Non-pigmented ciliary epithelial cell (primary cell): Measurements from ENCODE around the gene PRSS56.

Source experiments
- DNase-seq: peaks from one replicate; pipeline ENCODE4 v3.0.0-alpha.2; 2010; ENCODE audit warnings: low read depth

PRSS56 gene

GRCh38 chr2:232486558-232487384 lies 33.4 kb upstream of the PRSS56 start:
- no peak for DNase-seq

GRCh38 chr2:232487385-232488096 lies 32.6 kb upstream of the PRSS56 start, which contains the start of gene ECEL1:
Gene ECEL1 (minus strand): TSS chr2:232487834. CDS start chr2:232486653, 1,181 bp downstream.
- no peak for DNase-seq

GRCh38 chr2:232488097-232488711 lies 32.0 kb upstream of the PRSS56 start:
- DNase-seq, result no peak

- DNase-seq, result no peak
Observed at GRCh38 chr2:232488721-232489300, 31.4 kb upstream of the PRSS56 start.

- DNase-seq, result no peak
Observed at GRCh38 chr2:232489516-232490220, 30.5 kb upstream of the PRSS56 start.

- DNase-seq, result no peak
Observed at GRCh38 chr2:232490221-232491138, 29.7 kb upstream of the PRSS56 start.

- DNase-seq, result no peak
Observed at GRCh38 chr2:232491139-232491780, 28.9 kb upstream of the PRSS56 start.

- no peak for DNase-seq
Observed at GRCh38 chr2:232492236-232492848, 27.8 kb upstream of the PRSS56 start.

- no peak for DNase-seq
Observed at GRCh38 chr2:232492963-232493700, 27.1 kb upstream of the PRSS56 start.

- no peak for DNase-seq
Observed at GRCh38 chr2:232493701-232494474, 26.3 kb upstream of the PRSS56 start.

- no peak for DNase-seq
Observed at GRCh38 chr2:232494542-232494941, 25.6 kb upstream of the PRSS56 start.

GRCh38 chr2:232495292-232495691 lies 24.9 kb upstream of the PRSS56 start:
- DNase-seq, result no peak

GRCh38 chr2:232496501-232497270 lies 23.5 kb upstream of the PRSS56 start:
- no peak for DNase-seq

- DNase-seq, result no peak
Observed at GRCh38 chr2:232497348-232497747, 22.8 kb upstream of the PRSS56 start.

- no peak for DNase-seq
Observed at GRCh38 chr2:232498452-232498851, 21.7 kb upstream of the PRSS56 start.

- DNase-seq, result no peak
Observed at GRCh38 chr2:232501331-232501771, 18.8 kb upstream of the PRSS56 start.

- no peak for DNase-seq
Observed at GRCh38 chr2:232501794-232502390, 18.3 kb upstream of the PRSS56 start.
